ENCODE measurements around the gene SPSB4.
"Not testable (repeated sequence)": the region's sequence is repeated elsewhere in the genome, so short reads cannot be mapped to it uniquely, and the experiment has no call there.

Gene SPSB4

DNA sequence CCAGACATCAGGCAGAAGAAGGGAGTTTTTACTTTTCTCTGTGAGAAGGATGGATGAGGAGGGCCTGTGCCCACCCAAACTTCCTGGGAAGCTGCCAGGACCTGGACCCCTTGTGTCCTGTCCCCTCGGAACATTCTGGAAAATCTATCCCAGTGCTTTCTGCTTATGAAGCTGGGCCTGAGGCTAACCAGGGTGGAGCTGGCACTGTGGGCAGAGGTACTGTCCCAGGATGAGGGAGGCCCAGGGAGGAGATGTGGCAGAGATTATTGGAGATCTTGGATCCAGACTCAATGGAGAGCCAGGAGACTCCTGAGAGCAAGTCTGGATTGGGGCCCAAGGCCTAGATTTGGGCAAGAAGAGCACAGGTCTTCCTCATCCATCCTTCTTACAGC is 44.4 kb downstream of the SPSB4 start:
- no peak for DNase-seq (ENCODE audit: low spot score)

GRCh38 chr3:141096164-141096563 is 45.0 kb downstream of the SPSB4 start:
- DNase-seq (ENCODE audit: low spot score), result no peak

DNA sequence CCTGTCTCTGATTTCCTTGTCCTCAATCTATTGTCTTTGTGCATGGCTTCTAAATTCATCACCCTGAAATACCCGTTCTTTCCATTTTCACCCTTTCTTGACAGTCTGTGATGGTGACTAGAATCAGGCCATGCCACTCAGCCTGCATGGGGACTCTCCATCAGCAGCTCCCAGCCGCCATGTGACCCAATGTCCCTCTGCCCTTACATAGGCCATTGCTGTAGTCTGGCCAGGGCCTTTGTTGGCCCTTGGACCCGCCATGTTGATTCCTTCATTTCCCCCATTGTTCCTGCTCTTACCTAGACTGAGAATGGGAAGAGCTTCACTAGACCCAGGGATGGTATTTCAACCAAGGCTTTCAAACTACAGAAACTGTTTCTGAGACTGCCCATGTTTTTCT is 45.8 kb downstream of the SPSB4 start:
- DNase-seq (ENCODE audit: low spot score), result no peak

GRCh38 chr3:141100112-141100511 is 49.0 kb downstream of the SPSB4 start:
- no peak for DNase-seq (ENCODE audit: low spot score)

DNA sequence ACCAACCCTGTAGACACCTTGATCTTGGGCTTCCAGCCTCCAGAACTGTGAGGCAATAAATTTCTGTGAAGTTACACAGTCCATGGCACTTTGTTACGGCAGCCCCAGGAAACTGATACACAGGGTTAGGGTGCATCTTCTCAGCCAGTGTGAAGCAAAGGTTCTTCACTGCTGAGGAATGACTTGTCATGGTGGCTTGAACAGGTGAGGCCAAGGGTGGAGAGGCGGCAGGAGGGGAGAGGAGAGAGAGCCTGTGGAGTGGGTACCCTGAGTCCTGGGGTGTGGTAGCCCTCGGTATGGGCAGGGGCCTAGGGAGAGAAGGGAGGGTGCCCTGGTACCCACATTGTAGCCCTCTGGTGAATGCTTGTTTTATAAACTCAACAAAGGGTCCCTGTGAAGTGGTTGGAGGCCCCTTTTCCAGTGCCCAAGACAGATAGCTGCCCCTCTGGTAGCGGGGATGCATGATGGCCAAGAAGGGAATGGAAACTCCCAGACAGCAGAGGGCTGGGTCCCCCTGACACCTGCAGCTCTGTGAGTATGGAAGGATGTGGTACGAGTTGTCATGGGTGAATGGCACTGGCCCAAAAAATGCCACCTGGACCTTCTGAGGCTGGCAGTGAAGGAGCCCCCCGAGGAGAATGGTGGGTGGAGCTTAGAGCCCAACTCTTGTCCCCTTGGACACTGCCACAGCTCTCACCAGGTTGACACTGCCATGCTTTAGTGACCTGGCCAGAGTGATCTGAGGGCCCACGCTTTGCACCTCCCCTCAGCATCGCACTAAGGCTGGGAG is 49.6 kb downstream of the SPSB4 start:
- no peak for DNase-seq (ENCODE audit: low spot score)

GRCh38 chr3:141102372-141102771 is 51.2 kb downstream of the SPSB4 start:
- no peak for DNase-seq (ENCODE audit: low spot score)

- no peak for DNase-seq (ENCODE audit: low spot score)
Measured at GRCh38 chr3:141103067-141103466, 51.9 kb downstream of the SPSB4 start.

DNA sequence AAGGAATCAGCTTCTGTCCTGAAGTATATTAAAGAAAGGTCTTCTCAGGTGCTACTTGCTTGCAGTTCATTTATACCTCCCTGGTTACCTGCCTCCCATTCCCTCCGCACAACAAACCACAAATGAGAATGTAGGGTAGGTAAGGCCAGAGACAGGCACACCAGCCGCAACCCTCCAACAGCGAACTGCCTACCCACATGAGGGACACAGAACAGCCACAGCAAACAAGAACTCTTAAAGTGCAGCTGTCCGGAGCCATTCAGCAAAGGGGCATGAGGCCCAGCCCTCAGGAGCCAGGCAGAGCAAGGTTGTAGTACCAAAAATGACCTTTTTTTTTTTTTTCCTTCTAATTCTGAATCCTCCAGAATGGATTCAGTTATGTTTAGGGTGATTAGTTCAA is 52.4 kb downstream of the SPSB4 start:
- no peak for DNase-seq (ENCODE audit: low spot score)

GRCh38 chr3:141104151-141104821 is 53.1 kb downstream of the SPSB4 start:
- DNase-seq (ENCODE audit: low spot score), result no peak

GRCh38 chr3:141105828-141106628 is 54.9 kb downstream of the SPSB4 start:
- peak; percentile 70 for DNase-seq (ENCODE audit: low spot score)

DNA sequence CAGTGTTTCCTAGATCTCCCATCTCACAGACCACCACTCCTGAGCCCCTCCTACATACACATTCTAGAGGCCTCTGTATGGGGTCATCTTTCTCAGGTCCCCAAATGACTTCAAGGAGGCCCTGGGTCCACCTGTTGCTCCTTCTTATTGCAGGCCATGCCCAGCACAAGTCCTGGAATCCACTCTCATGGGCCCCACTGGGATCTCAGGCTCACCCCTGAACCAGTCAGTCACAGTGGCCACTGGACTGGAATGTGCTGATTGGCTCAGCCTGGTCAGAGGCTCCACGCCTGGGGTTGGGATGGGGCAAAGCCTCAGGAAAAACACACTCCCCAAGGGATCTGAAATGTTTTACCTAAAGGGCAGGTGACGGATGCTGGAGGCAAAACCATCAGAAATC is 55.7 kb downstream of the SPSB4 start:
- DNase-seq (ENCODE audit: low spot score), result no peak

GRCh38 chr3:141108039-141108438 is 56.9 kb downstream of the SPSB4 start:
- DNase-seq (ENCODE audit: low spot score), result no peak

DNA sequence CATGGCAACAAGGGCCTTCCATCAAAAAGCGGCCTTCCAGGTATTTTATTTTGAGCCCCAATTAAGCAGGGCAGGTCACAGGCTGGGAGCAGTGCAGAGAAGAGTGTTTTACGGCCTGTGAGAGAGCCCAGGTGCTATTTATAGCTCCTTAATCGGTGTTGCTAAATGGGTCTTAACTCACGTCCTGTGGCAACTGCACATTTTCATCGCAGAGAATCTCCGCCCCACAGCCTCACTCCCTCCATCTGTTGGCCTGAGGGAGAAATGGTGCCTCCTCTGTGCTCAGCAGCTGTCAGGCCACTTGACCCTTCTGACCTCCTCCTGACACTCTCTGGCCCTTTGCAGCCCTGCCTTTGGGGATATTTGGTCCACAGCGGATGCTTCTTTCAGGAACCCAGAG is 58.6 kb downstream of the SPSB4 start:
- DNase-seq (ENCODE audit: low spot score), result no peak

- DNase-seq (ENCODE audit: low spot score), result no peak
Measured at GRCh38 chr3:141110322-141110721, 59.2 kb downstream of the SPSB4 start.

DNA sequence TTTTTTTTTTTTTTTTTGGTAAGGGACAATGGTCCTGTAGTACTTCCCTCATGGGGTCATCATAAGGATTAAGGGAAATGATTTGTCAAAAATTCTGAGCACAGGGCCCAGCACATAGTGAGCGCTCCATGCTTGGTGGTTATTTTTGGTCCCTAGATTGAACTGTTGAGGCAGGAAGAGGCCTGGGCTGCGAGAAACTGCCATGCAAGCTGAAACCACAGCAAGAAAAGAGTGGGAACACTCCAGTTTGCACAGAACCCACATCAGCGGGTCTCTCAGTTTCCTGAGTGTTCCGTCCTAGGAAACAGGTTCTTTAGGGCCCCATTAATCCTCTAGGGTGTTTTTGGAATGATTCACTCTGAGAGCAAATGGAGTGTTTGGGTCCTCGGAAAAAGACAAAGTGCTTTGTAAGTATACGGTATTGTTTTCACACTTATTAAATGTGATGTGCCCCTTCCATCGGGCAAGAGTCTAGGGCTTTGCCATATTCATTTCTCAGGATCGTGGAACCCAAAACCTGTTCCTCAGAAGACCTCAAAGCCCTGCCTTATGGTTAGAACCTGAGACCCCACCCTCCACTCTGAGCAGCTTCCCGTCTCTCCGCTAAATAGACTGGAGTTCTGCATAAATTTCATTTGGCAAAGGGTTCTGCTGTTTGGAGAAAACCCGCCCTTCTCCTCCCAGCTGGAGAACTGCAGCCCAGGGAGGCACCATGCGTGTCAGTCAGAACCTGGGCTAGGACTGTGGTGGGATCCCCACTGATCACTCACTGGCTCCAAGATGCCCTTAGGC is 60.4 kb downstream of the SPSB4 start:
- DNase-seq (ENCODE audit: low spot score), result no peak

GRCh38 chr3:141112686-141113297 is 61.6 kb downstream of the SPSB4 start:
- no peak for DNase-seq (ENCODE audit: low spot score)

DNA sequence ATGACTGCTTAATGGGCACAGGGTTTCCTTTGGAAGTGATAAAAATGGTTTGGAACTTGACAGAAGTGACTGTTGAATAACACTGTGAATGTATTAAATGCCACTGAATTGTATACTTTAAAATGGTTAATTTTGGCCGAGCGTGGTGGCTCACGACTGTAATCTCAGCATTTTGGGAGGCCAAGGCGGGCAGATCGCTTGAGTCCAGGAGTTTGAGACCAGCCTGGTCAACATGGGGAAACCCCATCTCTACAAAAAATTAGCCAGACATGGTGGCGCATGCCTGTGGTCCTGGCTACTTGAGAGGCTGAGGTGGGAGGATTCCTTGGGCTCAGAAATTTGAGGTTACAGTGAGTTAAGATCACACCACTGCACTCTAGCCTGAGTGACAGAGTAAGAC is 62.5 kb downstream of the SPSB4 start:
- DNase-seq (ENCODE audit: low spot score), result not testable (repeated sequence)

DNA sequence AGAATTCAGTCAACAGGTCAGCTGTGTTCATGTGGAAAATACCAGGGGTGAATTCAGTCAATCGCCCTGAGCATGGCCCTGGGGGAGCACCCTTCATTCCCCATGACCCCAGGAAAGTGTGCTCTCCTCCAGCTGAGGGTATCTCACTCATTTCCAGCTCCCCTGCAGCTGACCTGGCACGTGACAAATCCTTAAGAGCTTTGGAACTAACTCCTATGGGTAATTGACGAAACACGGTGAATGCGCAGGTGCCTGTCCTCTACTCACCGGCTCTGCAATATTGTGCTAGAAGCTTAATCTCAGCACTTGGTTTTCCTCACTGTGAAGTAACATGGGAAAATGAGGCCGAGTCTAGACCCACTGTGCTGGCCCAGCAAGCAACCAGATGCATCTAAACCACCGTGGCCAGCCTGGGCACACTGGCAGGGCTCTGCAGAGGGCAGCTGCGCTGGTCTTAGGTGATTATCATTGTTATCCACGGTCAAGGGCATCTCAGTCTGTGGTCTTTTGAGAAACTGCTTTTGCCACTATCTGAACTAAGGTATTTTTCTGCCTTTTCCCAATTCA is 63.1 kb downstream of the SPSB4 start:
- DNase-seq (ENCODE audit: low spot score), result no peak

DNA sequence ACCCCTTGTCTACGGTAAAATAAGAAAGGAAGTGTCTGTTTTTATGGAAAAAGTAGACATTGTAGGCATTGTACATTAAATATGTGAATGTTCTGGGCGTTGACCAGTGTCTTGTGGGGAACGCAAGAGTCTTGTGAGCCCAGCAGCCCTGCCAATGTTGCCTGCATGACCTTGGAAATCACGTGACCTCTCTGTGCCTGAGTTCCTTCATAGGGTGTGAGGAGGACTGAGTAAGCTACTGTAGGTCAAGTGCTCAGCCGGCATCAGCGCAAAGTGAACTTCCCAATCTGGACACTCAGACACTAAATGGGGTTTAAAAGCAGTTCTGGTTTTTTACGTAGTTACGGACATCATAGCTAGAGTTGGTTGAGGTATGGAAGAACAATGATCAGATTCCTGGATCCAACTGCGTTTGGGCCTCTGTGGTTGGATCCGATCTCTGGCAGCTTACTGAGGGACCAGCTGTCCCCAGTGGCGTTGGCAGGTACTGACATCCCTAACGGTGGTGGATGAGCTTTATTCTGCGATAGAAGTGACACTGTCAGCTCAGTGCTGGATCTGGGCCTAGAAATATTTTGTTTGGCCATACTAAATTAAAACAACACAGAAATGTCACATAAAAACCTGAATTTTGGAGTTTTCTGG is 63.8 kb downstream of the SPSB4 start:
- no peak for DNase-seq (ENCODE audit: low spot score)

GRCh38 chr3:141115789-141116541 is 64.8 kb downstream of the SPSB4 start:
- no peak for DNase-seq (ENCODE audit: low spot score)

All from putamen (tissue), 1 donor.